BLaER1 (cell line): ENCODE measurements around the gene AK2.

Source experiments
- H3K27ac ChIP-seq: shearing (Covaris generic); formaldehyde crosslinking; 2 replicates; pipeline ENCODE4 v1.8.1; 2022
- H3K27me3 ChIP-seq: shearing (Covaris generic); formaldehyde crosslinking; 2 replicates; pipeline ENCODE4 v1.8.1; 2022
- H3K36me3 ChIP-seq: shearing (Covaris generic); formaldehyde crosslinking; 2 replicates; pipeline ENCODE4 v1.8.1; 2022
- H3K4me1 ChIP-seq: shearing (Covaris generic); formaldehyde crosslinking; 2 replicates; pipeline ENCODE4 v1.8.1; 2022
- H3K4me2 ChIP-seq: shearing (Covaris generic); formaldehyde crosslinking; 2 replicates; pipeline ENCODE4 v1.8.1; 2022
- H3K4me3 ChIP-seq: shearing (Covaris generic); formaldehyde crosslinking; 2 replicates; pipeline ENCODE4 v1.8.1; 2022
- H3K9ac ChIP-seq: shearing (Covaris generic); formaldehyde crosslinking; 2 replicates; pipeline ENCODE4 v1.8.1; 2022
- H3K9me3 ChIP-seq: shearing (Covaris generic); formaldehyde crosslinking; 2 replicates; pipeline ENCODE4 v1.8.1; 2022
- H4K20me1 ChIP-seq: shearing (Covaris generic); formaldehyde crosslinking; 2 replicates; pipeline ENCODE4 v1.8.1; 2022
- Cebpa-rat ChIP-seq: shearing (Covaris generic); IDR thresholded peaks from 2 replicates; pipeline ENCODE4 v1.8.1; 2022

AK2 gene

DNA sequence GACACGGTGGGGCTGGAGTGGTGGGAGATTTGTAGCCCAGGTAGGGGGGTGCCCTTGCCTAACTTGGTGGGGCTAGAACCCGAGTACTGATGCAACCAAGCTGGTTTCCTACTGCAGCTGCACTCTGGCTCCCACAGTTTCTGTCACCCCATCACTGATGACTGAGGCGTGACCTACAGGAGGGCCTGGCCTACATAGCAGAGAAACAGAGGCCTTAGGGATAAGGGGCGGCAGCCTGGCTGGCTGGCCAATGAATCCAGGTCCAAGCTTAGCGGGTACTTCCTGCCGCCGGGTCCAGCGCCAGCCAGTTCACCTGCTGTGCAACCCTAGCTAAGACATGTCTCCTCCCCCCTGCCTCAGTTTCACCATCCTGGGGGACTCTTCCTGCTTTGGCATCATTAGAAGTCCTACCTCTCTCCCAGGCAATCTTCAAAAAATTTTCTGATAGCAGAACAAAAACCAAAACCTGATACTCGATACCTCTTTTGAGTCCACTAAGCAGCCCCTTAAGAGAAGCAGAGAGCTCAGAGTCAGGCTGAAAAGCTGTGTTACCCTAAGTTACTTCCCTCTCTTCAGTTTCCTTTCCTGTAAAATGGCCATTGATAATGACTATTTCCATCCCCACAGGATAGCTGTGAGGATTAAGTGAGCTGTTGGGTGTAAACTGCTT is 44.7 kb downstream of the AK2 start:
- H3K4me2 ChIP-seq: peak overlapping the region; percentile 89
- H3K4me3 ChIP-seq: peak overlapping the region; percentile 47
- H3K9ac ChIP-seq: peak overlapping the region; percentile 57; the same call in 1 of the 2 replicates

DNA sequence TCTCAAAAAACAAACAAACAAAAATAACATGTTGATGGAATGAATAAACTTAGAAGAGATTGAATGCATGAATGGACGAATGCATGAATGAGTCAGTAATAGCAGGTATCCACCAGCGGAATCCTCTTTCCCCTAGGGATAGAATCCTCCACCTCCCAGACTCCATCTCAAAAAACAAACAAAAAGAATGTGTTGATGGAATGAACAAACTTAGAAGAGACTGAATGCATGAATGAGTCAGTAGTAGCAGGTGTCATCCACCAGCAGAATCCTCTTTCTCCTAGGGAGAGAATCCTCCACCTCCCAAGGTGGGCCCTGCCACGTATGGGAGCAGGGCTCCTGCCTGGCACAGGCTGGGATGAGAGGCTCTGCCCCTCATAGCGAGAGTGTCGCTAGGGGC is 45.3 kb downstream of the AK2 start:
- TF ChIP-seq Cebpa-rat: no peak
- peaks cover 84% of the 10 kb centered on the region for H3K4me1 ChIP-seq
- H3K9ac ChIP-seq: peak overlapping the region; percentile 57; the same call in 1 of the 2 replicates
- no peaks in the 10 kb centered on the region for H3K9me3 ChIP-seq
- H4K20me1 ChIP-seq: no peaks in the 10 kb centered on the region
- no peaks in the 10 kb centered on the region for H3K36me3 ChIP-seq
- H3K27me3 ChIP-seq: no peaks in the 10 kb centered on the region
- H3K27ac ChIP-seq: peak overlapping the region; percentile 77
- peak overlapping the region; percentile 89 for H3K4me2 ChIP-seq
- H3K4me3 ChIP-seq: peak overlapping the region; percentile 47; the same call in 1 of the 2 replicates

More for the DNA sequence above, 44.7 kb downstream of the AK2 start:
- Histone ChIP-seq H3K9me3 (no peaks in the 10 kb centered on the region), H3K27ac (peak overlapping the region; percentile 77), H3K4me1 (peaks cover 90% of the 10 kb centered on the region), H4K20me1 (no peaks in the 10 kb centered on the region), H3K27me3 (no peaks in the 10 kb centered on the region), H3K36me3 (no peaks in the 10 kb centered on the region)
- TF ChIP-seq Cebpa-rat: no peak

DNA sequence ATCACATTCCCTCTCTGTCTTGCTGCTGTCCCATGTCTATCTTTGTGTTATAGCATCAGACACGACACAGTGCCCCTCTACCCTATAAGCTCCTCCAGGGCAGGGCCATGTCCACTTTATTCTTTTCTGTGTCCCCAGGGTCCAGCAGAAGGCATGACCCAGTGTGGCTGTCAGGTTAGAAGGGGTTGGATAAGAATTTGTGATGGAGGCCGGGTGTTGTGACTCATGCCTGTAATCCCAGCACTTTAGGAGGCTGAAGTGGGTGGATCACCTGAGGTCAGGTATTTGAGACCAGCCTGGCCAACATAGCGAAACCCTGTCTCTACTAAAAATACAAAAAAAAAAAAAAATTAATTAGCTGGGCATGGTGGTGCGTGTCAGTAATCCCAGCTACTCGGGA is 45.8 kb downstream of the AK2 start:
- H3K4me3 ChIP-seq: no peak overlapping the region
- no peaks in the 10 kb centered on the region for H4K20me1 ChIP-seq
- no peak for TF ChIP-seq Cebpa-rat
- H3K27me3 ChIP-seq: no peaks in the 10 kb centered on the region
- peaks cover 79% of the 10 kb centered on the region for H3K4me1 ChIP-seq
- H3K36me3 ChIP-seq: no peaks in the 10 kb centered on the region
- peak overlapping the region; percentile 77; the same call in 1 of the 2 replicates for H3K27ac ChIP-seq
- no peak overlapping the region for H3K9ac ChIP-seq
- peak overlapping the region; percentile 89 for H3K4me2 ChIP-seq
- H3K9me3 ChIP-seq: no peaks in the 10 kb centered on the region

DNA sequence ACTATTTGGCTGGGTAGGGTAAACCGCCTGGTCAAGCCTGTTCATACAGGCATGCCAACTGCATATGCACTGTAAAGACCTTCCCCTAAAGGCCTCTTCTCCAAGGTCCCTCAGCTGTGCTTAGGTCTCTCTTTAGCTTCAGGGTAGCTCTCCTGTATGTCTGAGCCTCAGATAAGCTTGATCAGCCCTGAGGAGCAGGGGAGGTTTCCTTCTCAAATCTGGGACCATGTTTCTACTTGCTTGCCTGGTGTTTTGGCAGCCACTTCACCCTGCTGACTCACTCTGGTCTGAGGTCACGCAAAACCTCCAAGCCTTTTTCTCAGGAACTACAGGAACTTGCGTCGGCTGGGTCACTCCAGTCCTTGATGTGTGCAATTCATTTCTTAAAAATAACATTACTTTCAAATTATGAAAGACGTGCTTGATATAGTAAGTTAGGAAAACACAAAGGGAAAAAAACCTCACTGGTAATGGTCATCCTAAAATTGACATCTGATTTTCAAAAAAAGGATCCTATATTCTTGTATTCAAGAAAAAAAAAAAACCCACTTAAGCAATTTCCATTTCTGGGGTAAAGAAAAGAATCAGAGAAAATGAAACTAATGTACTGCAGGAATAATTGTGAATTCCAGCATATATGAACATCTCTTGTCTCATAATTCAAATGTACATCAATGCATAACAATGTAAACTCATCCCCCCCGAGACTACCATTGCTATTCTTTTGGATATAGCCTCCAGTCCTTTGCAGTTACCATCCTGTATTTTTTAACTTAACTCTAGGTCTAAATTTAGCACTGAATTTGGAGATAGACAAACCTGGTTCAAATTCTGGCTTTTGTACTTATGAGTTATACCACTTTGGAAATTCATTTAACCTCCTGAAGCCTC is 47.3 kb downstream of the AK2 start:
- Histone ChIP-seq H3K9me3 (no peaks in the 10 kb centered on the region), H3K36me3 (no peaks in the 10 kb centered on the region), H3K9ac (no peak overlapping the region), H3K27ac (peak overlapping the region; percentile 29; the same call in 1 of the 2 replicates), H3K4me1 (peaks cover 75% of the 10 kb centered on the region), H3K4me3 (no peak overlapping the region), H4K20me1 (no peaks in the 10 kb centered on the region), H3K4me2 (peak overlapping the region; percentile 89), H3K27me3 (no peaks in the 10 kb centered on the region)
- no peak for TF ChIP-seq Cebpa-rat

GRCh38 chr1:32988665-32989064 is 48.0 kb downstream of the AK2 start:
- H3K27ac ChIP-seq: peak overlapping the region; percentile 29; the same call in 1 of the 2 replicates
- TF ChIP-seq Cebpa-rat: no peak
- H3K4me3 ChIP-seq: no peak overlapping the region
- H3K9ac ChIP-seq: no peak overlapping the region
- H3K36me3 ChIP-seq: no peaks in the 10 kb centered on the region
- no peaks in the 10 kb centered on the region for H3K27me3 ChIP-seq
- no peaks in the 10 kb centered on the region for H3K9me3 ChIP-seq
- H4K20me1 ChIP-seq: no peaks in the 10 kb centered on the region
- H3K4me1 ChIP-seq: peaks cover 75% of the 10 kb centered on the region
- H3K4me2 ChIP-seq: peak overlapping the region; percentile 89

GRCh38 chr1:32985226-32985625 is 51.5 kb downstream of the AK2 start:
- H3K27ac ChIP-seq: no peak overlapping the region
- H3K27me3 ChIP-seq: no peaks in the 10 kb centered on the region
- H3K4me2 ChIP-seq: peak overlapping the region; percentile 45
- H3K4me1 ChIP-seq: peaks cover 75% of the 10 kb centered on the region
- TF ChIP-seq Cebpa-rat: no peak
- H4K20me1 ChIP-seq: no peaks in the 10 kb centered on the region
- no peaks in the 10 kb centered on the region for H3K36me3 ChIP-seq
- H3K4me3 ChIP-seq: no peak overlapping the region
- H3K9ac ChIP-seq: no peak overlapping the region
- no peaks in the 10 kb centered on the region for H3K9me3 ChIP-seq

DNA sequence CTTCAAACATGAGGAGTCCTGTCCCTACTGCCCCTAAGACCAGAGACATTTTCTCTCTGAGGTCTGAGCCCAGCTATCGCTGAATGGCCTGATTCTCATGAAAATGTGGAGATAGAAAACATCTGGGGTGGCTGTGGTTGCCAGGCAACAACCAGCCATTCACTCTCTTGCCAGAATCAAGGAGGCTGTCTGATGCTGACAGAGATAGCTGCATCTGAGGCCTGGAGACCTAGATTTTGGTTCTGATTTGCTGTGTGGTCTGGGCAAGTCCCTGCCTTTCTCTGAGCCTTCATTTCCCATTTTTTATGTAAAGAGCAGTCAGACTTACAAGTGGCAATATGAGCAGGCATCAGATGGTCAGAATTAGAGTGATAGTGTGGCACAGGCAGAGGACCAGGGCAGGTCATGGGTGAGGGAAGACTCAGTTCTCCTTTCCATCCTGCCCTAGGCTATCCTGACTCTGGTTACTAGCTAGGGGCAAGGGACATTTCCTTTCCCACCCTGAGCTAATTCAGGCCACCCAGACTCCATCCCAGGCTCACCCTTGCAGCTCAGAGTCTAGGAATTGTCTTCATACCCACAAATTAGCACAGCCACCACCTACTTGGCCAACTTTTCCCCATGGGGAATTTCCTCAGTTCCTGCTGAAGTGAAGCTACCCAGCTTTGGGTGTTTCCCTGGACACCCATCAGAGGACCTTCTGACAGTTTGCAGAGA is 52.1 kb downstream of the AK2 start:
- H3K4me1 ChIP-seq: peaks cover 74% of the 10 kb centered on the region
- no peaks in the 10 kb centered on the region for H3K27me3 ChIP-seq
- H3K27ac ChIP-seq: 0 out of 2 replicates have a peak overlapping the region, but pooled peaks have one; percentile 1
- no peaks in the 10 kb centered on the region for H3K9me3 ChIP-seq
- H3K4me2 ChIP-seq: peak overlapping the region; percentile 45
- H4K20me1 ChIP-seq: no peaks in the 10 kb centered on the region
- no peaks in the 10 kb centered on the region for H3K36me3 ChIP-seq
- no peak overlapping the region for H3K4me3 ChIP-seq
- no peak for TF ChIP-seq Cebpa-rat
- peak overlapping the region; percentile 18; the same call in 1 of the 2 replicates for H3K9ac ChIP-seq

DNA sequence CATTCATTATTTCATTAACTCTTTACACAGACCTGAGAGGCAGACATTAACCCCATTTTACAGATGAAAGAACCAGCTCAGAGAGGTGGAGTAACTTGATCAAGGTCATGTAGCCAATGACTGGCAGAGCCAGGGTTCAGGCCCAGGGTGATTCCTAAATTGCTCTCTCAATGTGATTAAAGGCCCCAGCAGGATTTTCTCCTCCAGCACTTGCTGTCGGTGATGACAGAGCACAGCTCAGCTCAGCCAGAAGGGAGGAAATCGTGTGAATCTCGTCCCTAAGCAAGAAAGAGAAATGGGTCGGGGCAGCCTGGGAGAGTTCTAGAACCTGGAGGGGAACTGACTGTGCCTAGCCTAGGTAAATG is 52.6 kb downstream of the AK2 start:
- no peaks in the 10 kb centered on the region for H3K27me3 ChIP-seq

GRCh38 chr1:32983020-32983419 is 53.7 kb downstream of the AK2 start:
- Histone ChIP-seq H3K4me1 (peaks cover 58% of the 10 kb centered on the region), H3K9me3 (no peaks in the 10 kb centered on the region), H3K4me3 (no peak overlapping the region), H3K27me3 (no peaks in the 10 kb centered on the region), H4K20me1 (no peaks in the 10 kb centered on the region), H3K36me3 (no peaks in the 10 kb centered on the region), H3K27ac (no peak overlapping the region), H3K4me2 (0 out of 2 replicates have a peak overlapping the region, but pooled peaks have one; percentile 5), H3K9ac (no peak overlapping the region)
- no peak for TF ChIP-seq Cebpa-rat

More for the DNA sequence above, 52.6 kb downstream of the AK2 start:
- Histone ChIP-seq H3K9ac (peak overlapping the region; percentile 18; the same call in 1 of the 2 replicates), H3K27ac (0 out of 2 replicates have a peak overlapping the region, but pooled peaks have one; percentile 1), H3K36me3 (no peaks in the 10 kb centered on the region), H3K4me2 (peak overlapping the region; percentile 45), H3K9me3 (no peaks in the 10 kb centered on the region), H3K4me1 (peaks cover 69% of the 10 kb centered on the region), H4K20me1 (no peaks in the 10 kb centered on the region), H3K4me3 (no peak overlapping the region)
- no peak for TF ChIP-seq Cebpa-rat
